SW 1271 (cell line): ENCODE data around the gene SMARCA2.

Source experiments
- DNase-seq, 2 experiments: peaks; one replicate each; lab custom pipeline; 2025; lab: John Stamatoyannopoulos, UW

The SMARCA2 gene

DNA sequence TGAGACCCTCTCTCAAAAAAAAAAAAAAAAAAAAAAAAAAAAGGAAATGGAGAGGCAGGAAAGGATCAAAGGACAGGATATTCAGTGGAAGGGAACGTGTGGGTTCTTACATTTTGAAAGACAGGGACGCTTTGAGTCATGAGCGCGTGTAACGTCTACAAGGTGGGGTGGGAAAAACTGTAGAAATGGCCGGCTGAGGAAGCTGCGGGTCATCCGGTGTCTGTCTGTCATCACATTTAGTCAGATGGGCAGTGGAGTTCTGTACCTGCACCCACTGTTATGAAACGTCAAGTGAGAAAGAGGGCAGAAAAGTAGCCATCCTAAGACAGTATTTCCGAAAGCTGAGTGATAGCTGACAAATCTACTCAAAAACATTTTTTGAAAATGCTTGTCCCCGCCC, 159.8 kb downstream of the SMARCA2 start:
- no peak for DNase-seq

DNA sequence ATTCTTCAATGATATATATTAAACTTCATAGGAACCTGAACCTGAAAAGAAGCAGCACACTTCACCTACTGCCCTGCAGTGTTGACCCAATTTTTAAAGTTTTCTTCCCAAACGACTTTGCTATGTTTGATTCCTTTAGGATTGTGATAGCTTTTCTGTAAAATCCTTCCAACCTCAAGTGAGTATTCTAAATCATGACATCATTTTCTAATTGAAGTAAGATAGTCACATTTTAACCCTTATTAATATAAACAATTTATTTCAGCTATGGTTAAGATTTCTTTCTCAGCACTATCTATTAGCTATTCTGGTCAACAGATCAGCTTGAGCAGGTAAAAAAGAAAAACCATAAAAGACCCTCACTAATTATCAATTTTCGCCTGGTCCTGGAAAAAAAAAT, 162.0 kb downstream of the SMARCA2 start:
- no peak for DNase-seq

DNA sequence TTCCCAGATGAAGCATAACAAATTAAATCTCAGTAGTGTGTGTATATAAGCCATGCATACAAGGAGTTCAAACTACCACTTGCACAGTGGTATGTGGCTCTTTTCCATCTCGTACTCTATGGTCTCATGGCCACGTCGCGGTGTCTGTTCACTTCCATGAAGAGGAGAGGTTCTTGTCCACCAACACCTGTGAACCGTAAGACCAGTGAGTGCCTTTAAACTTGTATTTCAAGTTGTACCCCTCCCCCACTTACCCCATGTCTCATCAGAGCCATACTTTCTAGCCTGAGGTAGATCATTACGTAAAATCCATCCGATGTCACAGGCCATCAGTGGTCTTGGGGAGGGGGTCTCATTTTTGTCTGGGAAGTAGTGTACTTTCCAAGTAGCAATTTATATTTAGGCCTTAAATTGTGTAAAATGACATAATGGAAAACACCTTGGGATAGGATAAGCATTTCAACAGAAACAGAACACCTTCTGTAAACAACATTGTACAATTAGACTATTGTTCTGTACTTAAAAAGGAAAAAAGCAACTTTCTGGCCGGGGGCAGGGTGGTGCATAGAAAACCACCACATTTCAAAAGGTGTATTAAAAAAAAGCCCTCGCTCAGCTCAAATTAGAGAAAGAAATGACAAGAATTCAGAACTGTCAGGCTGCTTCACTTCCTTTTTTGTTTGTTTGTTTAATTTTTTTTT, 163.0 kb downstream of the SMARCA2 start:
- no peak for DNase-seq

DNA sequence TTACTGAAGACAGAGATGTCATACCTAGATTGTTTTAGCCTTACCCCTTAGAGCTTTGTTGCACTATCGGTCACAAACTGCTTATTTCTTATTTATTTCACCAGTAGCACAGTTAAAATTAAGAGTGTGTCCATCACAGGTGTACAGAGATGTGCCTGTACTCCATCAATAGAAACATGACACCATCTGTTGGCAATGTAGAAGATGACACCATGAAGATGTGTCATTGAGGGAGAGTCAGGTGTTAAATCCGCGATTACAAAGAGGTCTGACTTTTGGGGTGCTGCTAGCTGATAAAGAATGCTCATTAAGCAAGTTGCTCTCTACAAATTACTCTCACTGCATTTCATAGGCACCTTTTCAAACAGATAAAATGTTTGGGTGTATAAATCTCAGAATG, 164.4 kb downstream of the SMARCA2 start:
- no peak for DNase-seq

DNA sequence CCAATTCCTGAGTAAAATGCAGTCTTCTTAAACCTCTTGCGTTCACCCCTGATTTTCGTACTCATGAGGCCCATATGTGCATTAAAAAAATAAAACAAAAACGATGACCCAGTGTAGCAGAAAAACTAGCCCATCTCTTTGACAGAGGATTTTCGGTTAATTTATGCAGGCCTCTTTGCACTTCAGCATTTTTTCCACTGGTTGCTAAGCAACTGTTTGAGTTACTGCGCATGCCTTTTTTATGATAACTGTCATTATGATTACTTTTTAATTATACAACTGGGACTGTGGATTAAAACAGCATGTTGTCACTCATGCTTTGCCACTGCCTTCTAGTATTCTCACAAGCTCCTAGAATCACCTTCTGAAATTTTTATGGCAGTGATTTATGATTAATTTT, 165.0 kb downstream of the SMARCA2 start:
- no peak for DNase-seq

DNA sequence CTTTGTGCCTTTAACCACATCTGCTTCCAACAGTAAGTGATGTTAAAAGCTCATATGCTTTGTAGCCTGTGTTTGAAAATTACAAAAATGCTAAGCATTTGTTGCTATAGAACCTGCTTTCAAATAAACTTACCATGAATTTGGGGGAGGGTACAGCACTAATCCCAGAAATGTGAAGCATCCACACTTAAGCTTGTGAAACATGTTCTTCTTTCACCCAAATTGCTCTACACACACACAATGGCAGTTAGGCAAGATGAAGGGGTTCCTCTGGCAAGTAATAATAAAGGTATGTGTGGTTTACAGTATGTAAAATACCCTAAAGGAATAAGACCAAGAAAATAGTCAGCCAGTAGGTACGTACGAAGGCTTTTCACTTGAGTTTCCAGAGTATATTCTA, 165.6 kb downstream of the SMARCA2 start:
- no peak for DNase-seq

DNA sequence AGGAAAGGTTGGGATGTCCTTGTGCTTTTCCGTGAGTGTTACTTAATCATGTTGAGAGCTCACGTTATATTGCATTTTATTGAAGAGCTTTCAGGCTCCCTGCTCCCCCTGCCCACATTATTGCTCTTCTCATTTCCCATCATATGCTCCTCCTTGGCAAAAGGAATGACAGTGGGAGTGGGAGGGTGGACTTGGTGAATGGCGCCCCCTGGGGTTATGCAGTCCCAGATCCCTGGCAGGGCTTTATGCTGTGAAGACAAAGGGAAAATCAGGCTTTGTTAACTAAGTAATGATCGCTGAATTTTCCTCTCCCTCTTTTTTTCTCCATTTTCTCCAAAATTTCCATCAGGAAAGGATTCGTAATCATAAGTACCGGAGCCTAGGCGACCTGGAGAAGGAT, 166.6 kb downstream of the SMARCA2 start:
- DNase-seq, result no peak

DNA sequence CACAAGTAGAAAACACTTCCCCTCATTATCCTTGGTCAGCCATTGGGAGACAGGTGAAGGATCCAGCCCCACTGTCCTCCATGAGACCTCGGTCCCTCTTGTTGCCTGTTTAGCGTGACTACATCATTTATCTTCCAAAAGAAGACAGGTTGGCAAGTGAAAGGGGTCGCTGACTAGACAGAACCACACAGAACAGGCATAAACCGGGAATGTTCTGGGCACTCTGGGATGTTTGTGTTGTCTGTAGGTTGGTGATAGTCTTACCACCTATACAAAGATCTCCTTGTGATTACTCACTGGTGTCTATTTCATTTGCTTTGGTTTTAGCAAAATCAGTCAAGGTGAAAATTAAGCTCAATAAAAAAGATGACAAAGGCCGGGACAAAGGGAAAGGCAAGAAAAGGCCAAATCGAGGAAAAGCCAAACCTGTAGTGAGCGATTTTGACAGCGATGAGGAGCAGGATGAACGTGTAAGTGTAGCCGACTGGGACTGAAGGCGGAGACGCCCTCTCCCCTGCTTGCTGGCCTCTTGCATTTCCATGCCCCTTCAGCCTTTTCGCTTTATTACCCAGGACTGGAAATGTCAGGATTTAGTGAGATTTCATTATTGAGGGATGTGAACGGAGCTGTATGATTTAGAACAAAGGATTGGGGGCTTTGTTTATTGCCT, 175.9 kb downstream of the SMARCA2 start:
- DNase-seq, result no peak

DNA sequence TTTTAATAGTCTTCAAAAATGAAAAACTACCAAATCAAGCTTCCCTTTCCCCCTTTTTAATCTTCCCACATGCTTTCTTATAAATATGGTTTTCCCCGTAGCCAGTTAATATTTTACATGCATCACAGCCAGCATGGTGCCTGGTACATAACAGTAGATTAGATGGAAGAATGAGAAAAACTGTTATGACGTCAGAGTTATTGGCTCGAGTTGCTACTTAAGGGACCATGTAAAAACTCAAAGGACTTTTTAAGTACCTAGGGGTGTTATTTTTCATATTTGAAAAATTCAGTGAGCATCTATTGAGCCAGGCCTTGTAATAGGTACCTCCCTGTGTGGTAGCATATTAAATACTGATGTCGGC, 176.4 kb downstream of the SMARCA2 start:
- DNase-seq, result no peak

DNA sequence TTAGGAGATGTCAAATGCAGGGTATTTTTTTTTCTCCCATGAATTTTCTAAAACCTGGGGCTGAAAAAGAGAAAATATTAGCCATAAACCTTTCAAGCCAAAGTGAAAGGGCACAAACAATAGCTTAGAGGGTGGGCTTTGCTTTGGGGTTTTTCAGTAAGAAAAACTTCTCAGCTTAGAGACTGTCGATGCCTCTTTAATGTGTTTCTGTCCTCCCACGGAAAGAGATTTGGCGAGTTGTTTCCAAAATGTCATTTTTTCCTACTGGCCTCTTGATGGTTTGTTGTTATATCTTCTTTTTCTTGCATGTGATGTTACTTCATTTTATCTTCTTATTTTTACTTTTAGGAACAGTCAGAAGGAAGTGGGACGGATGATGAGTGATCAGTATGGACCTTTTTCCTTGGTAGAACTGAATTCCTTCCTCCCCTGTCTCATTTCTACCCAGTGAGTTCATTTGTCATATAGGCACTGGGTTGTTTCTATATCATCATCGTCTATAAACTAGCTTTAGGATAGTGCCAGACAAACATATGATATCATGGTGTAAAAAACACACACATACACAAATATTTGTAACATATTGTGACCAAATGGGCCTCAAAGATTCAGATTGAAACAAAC, 177.3 kb downstream of the SMARCA2 start:
- DNase-seq, result no peak

DNA sequence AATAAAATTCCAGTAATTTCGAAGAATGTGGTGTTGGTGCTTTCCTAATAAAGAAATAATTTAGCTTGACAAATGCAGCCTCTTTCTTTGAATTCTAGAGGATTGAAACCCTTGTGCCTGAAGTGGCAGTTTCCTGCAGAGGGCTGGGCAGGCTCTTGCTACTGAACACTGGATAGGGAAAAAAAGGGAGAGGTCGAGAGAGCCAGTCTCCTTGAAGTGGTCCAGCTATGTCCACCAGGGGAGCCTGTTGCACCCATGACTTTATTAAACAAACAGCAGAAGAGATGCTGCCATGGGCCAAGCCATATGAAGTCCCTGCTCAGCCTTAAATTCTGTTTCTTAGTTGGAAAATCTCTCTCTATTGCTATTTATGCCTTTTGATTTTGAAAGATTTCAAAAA, 178.4 kb downstream of the SMARCA2 start:
- no peak for DNase-seq

DNA sequence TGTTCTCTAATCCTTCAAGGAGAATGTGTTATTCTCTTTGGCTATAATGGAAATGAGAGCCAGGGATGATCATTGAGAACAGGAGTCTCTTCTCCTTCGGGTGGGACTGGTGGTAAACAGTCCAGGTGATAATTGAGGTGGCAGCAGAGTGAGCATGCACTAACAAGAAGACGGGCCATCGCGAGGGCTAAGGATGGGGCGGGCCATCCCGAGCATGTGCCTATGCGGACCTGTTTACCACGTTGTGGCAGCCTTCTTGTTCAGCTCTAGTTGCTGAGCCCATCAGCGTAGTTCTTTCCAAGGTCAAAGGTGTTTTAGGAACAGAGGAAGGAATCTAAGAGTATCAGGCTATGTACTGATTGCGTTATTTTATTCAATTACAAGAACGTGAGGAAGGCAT, 180.1 kb downstream of the SMARCA2 start:
- DNase-seq, result no peak

DNA sequence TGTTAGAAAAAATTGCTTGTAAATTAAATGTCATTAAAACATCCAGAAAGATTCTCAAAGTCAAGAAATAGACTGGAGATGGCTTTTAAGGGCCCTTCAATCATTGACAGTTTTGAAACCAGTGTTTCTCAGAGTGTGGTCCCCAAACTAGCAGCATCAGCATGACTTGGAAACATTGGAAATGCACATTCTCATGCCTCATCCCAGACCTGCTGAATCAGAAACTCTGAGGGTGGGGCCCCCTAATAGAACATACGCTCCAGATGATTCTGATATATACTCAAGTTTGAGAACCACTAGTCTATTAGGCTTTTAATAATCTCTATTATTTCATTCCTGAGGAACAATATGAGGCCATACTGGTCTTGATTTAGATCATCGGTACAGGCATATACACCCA, 181.6 kb downstream of the SMARCA2 start:
- DNase-seq, result no peak

DNA sequence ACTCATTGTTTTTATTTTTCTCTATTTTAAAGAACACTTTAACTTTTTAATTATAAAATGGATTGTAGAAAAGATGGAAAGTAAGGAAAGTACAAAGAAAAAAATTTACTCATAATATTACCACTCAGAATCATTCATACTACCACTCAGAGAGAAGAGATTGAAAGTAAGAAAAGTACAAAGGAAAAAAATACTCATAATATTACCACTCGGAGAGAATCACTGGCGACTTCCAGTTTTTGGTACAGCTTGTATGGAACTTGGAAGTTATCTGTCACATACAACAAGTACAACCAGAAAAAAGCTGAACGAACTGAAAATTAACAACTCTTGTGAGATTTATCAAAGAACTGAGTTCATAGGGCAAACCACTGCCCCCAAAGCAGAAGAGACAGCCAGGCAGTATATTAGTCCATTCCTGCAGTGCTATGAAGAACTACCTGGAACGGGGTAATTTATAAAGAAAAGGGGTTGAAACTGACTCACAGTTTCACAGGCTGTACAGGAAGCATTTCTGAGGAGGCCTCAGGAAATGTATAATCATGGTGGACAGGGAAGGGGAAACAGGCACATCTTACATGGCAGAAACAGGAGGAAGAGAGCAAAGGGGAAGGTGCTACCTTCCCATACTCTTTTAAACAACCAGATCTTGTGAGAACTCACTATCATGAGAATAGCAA, 183.9 kb downstream of the SMARCA2 start:
- no peak for DNase-seq

DNA sequence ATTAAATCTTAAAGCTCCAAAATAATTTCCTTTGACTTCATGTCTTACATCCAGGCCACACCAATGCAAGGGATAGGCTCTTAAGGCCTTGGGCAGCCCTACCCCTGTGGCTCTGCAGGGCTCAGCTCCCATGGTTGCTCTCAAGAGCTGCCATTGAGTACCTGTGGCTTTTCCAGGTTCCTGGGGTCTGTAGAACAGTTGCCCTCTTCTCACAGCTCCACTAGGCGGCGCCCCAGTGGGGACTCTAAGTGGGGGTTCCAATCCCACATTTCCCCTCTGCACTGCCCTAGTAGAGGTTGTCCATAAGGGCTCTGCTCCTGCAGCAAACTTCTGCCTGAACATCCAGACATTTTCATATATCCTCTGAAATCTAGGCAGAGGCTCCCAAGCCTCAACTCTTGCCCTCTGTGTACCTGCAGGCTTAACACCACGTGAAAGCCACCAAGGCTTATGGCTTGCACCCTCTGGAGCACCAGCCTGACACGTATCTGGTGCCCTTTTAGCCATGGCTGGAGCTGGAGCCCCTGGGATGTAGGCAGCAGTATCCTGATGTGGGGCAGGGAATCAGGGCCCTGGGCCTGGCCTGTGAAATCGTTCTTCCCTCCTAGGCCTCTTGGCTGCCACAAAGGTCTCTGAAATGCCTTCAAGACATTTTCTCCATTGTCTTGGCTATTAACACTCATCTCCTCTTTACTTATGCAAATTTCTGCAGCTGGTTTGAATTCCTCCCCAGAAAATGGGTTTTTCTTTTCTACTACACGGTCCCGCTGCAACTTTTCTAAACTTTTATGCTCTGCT, 185.1 kb downstream of the SMARCA2 start:
- DNase-seq, result no peak

DNA sequence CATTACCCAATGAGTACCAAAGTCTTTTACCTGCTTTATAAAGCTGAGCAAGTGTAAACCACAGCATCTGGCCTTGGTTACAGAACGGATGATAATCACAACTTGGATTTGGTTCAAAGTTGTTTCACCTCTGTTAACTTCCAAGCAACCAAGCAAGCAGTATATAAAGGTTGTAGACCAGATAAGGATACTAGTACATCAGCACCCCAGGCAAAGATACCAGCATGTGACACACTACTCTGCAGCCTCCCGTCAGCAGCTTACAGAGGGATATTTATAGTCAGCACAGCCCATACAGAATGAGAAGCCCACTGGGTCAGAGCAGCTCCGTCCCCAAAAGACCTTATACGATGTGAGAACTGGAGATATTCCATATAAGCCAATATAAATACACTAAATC, 193.3 kb downstream of the SMARCA2 start:
- DNase-seq, result no peak

DNA sequence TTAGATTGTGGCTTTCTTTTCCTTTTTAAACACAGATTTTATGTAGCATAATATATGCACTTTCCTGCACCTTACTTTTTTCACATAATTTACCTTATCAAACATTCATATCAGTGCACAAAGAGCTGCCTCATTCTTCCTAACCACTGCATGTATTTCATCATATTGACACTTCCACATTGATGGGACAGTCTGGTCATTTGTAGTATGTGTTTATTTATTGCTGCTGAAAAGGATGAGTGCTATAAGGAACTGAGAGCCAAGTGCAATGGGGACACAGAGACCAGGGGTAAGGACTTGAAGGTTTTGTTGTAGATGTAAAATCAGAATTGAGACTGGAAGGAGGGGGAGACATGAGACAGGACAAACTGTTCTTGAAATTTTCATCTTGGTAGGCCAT, 193.8 kb downstream of the SMARCA2 start:
- DNase-seq, result no peak

DNA sequence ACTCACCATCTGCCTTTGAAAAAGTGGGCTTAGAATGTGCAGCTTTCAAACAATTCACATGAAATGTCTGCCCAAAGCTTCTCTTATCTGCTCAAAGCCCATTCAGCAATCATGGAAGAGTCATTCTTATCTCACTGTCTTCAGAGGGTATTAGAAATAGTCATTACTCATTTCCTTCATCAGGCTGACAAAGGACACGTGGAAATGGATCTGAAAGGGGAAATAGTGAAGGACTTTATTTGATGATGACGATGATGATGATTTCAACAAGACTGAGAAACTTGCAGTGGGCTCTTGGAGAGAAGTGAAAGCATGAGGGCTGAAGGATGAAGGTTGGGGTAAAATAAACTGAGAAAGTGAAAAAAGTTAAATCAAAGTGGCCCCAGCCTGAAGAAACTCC, 194.3 kb downstream of the SMARCA2 start:
- DNase-seq, result no peak

DNA sequence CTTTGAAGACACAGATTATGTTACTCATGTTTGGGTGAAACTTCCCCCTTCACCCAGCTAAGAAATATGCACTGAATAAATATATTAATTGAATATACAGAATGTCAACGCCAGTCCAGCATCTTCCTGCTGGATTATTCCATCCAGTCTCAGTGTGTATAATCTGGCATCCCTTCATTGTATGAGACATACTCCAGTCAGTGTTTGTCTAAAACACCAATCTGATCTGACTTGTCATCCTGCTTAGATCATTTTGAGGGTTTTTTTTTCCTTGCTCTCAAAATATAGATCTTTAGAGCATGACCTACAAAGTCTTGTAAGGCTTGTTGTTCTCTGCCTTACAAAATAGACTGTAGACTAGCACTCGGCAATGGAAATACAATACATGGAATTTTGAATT, 195.1 kb downstream of the SMARCA2 start:
- no peak for DNase-seq

DNA sequence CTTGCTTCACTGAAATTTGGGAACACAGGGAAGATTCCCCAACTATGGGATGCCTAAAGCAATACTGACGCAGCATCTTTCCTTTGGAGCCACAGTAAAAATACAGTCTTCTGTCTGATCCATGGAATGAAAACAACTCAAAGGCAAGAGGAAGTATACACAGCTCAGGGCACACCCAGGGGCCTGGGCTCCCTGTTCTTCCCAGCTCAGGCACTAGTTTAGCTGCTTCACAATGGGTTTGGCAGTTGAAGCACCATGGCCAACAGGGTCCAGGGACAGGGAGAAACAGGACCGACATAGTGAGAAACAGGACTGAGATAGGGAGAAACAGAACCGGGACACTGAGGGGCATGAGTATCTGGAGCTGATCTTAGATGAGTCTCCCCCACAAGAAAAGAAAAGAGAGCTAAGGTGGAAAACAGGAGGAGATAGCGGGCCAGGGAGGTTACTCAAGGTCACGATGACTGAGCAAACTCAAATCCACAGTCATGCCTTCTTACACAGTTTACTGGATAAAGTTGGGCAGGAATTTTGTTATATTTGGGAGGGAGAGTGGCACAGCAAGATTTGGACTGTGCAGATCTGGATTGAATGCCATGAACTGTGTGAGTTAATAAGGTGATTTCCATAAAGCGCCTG, 198.8 kb downstream of the SMARCA2 start:
- DNase-seq, result no peak

DNA sequence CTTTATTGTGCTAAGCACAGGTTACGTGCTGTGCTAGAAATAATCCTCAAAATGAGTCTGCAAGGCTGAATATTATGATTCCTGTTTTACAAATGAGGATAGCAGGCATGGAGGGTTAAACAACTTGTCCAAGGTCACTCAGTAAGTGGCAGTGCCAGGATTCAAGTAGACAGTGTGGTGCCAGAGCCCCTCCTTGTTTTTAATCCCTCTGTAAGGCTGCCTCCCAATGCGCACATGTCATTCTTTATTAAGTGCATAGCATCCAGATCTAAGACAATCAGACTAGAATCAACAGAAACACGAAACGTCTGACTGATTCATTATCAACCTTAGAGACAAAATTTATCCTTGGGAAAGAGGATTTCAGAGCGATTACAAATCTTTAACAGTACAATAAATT, 199.6 kb downstream of the SMARCA2 start:
- DNase-seq, result no peak

DNA sequence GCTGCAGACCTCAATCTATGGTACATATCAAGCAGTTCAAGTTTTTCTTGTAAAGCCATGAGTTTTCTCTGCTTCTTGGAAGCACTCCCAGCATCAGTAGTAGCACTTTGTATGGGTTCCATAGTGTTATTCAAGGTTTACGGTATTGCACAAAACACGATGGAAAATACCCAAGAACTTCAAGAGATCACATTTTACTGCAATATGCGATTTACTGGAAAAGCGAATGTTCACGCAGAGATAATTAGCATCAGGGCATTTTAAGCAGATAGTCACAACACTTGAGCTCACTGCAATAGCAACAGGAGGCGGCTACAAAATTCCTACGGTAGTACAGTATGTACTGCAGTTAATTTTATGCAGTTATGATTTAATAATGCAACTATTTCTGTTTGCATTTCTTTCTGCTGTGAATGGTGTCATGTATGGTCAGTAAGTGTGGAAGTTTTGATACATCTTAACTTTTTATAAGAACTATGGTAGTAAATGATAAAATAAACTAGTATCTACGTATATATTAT, 200.8 kb downstream of the SMARCA2 start:
- DNase-seq, result no peak
